IMR-90 (cell line): ENCODE measurements around the gene KCNIP1. TPM values are rescaled to one million over a fixed set of nuclear protein-coding genes. Genes with fewer than 3 reads are reported as not detected.

Experiments
- ATAC-seq: fragments of 200-7000 bp; cut with Tn5 transposase; 2 replicates; pipeline ENCODE4 v1.9.1; 2020; ENCODE audit warnings: low read depth, mild to moderate bottlenecking, moderate library complexity
- BruUV-seq: library from RNA; stranded (reverse); fragments of 400-500 nt; replicated peaks from 2 replicates; lab custom pipeline; 2021; lab: Mats Ljungman, UMichigan
- CTCF ChIA-PET: fragments of 300-600 bp; formaldehyde crosslinking; extraction: SDS; loops from one replicate; lab custom pipeline; 2021; ENCODE audit warnings: antibody characterized with exemption; lab: Yijun Ruan, JAX
- POLR2A ChIA-PET: fragments of 300-600 bp; sonication (Branson Sonifier 250); formaldehyde crosslinking; loops from one replicate; lab custom pipeline; 2022; ENCODE audit warnings: antibody characterized with exemption; ENCODE audit not compliant: unreplicated experiment; lab: Charles Lee
- DNase-seq: peaks from one replicate; pipeline ENCODE4 v3.0.0; 2013
- H2AFZ ChIP-seq: replicated peaks from 2 replicates; pipeline ENCODE3; 2013; ENCODE audit warnings: low read length, mild to moderate bottlenecking; ENCODE audit not compliant: poor library complexity
- H2AK5ac ChIP-seq: 2 replicates; pipeline ENCODE4 v1.6.1; 2013; ENCODE audit warnings: low read depth, low read length, inconsistent platforms
- H2AK9ac ChIP-seq: replicated peaks from 2 replicates; pipeline ENCODE3; 2013; ENCODE audit warnings: mild to moderate bottlenecking, low read depth, low read length, moderate library complexity; ENCODE audit not compliant: poor library complexity
- H2BK120ac ChIP-seq: 2 replicates; pipeline ENCODE4 v1.6.1; 2013; ENCODE audit warnings: low read depth, low read length, inconsistent platforms
- H2BK15ac ChIP-seq: 3 replicates; pipeline ENCODE4 v1.6.1; 2013; ENCODE audit warnings: low read depth, low read length, inconsistent platforms
- H2BK20ac ChIP-seq: 2 replicates; pipeline ENCODE4 v1.6.1; 2013; ENCODE audit warnings: low read depth, mild to moderate bottlenecking, inconsistent platforms, low read length, moderate library complexity
- H2BK5ac ChIP-seq: 2 replicates; pipeline ENCODE4 v1.6.1; 2013; ENCODE audit warnings: mild to moderate bottlenecking, low read depth, low read length, inconsistent platforms; ENCODE audit not compliant: poor library complexity, severe bottlenecking
- H3K14ac ChIP-seq: replicated peaks from 2 replicates; pipeline ENCODE4 v1.6.1; 2013; ENCODE audit warnings: low read depth, low read length, inconsistent platforms
- H3K18ac ChIP-seq: 2 replicates; pipeline ENCODE4 v1.6.1; 2013; ENCODE audit warnings: low read depth, low read length, control low read depth
- H3K23ac ChIP-seq: 2 replicates; pipeline ENCODE4 v1.6.1; 2013; ENCODE audit warnings: low read depth, low read length, inconsistent platforms
- H3K27ac ChIP-seq: 2 replicates; pipeline ENCODE4 v1.5.1; 2013; ENCODE audit warnings: mild to moderate bottlenecking, control low read depth, low read length; ENCODE audit not compliant: insufficient read depth
- H3K27me3 ChIP-seq: 2 replicates; pipeline ENCODE4 v1.6.1; 2013; ENCODE audit warnings: low read length; ENCODE audit not compliant: control insufficient read depth, insufficient read depth
- H3K36me3 ChIP-seq: 2 replicates; pipeline ENCODE4 v1.6.1; 2013; ENCODE audit warnings: low read length, mixed read lengths; ENCODE audit not compliant: control insufficient read depth, insufficient read depth
- H3K4ac ChIP-seq: 2 replicates; pipeline ENCODE4 v1.6.1; 2013; ENCODE audit warnings: low read depth, low read length, inconsistent platforms
- H3K4me1 ChIP-seq: 2 replicates; pipeline ENCODE4 v1.6.1; 2013; ENCODE audit warnings: low read length, mixed read lengths; ENCODE audit not compliant: control insufficient read depth, insufficient read depth
- H3K4me2 ChIP-seq: 2 replicates; pipeline ENCODE4 v1.6.1; 2013; ENCODE audit warnings: low read depth, mild to moderate bottlenecking, control low read depth, low read length, moderate library complexity
- H3K4me3 ChIP-seq: 2 replicates; pipeline ENCODE4 v1.5.1; 2013; ENCODE audit warnings: low read depth, mild to moderate bottlenecking, control low read depth, low read length, moderate library complexity; ENCODE audit not compliant: insufficient read depth
- H3K56ac ChIP-seq: 2 replicates; pipeline ENCODE4 v1.6.1; 2013; ENCODE audit warnings: low read length, inconsistent platforms; ENCODE audit not compliant: insufficient read depth; ENCODE audit errors: extremely low read depth
- H3K79me1 ChIP-seq, 2 experiments: 2 replicates each; pipeline ENCODE4 v1.6.1; 2013; ENCODE audit warnings: low read length in 2 of 2, inconsistent platforms in 1 of 2, low read depth in 1 of 2
- H3K9ac ChIP-seq: 2 replicates; pipeline ENCODE4 v1.6.1; 2013; ENCODE audit warnings: low read depth, low read length, control low read depth
- H3K9me1 ChIP-seq: 2 replicates; pipeline ENCODE4 v1.6.1; 2013; ENCODE audit warnings: low read length, inconsistent platforms; ENCODE audit not compliant: insufficient read depth
- H3K9me3 ChIP-seq: 2 replicates; pipeline ENCODE4 v1.6.1; 2013; ENCODE audit warnings: low read length; ENCODE audit not compliant: control insufficient read depth, insufficient read depth
- H4K20me1 ChIP-seq: 2 replicates; pipeline ENCODE4 v1.6.1; 2013; ENCODE audit warnings: low read length, inconsistent platforms; ENCODE audit not compliant: insufficient read depth
- H4K5ac ChIP-seq: 2 replicates; pipeline ENCODE4 v1.6.1; 2013; ENCODE audit warnings: mild to moderate bottlenecking, low read depth, low read length, control low read depth
- H4K8ac ChIP-seq, 2 experiments: 2 replicates each; pipeline ENCODE4 v1.6.1; 2013; ENCODE audit warnings: low read depth in 2 of 2, low read length in 2 of 2, control low read depth in 1 of 2, inconsistent platforms in 1 of 2
- H4K91ac ChIP-seq: 2 replicates; pipeline ENCODE4 v1.6.1; 2013; ENCODE audit warnings: low read depth, low read length, inconsistent platforms; ENCODE audit not compliant: insufficient read depth
- BHLHE40 ChIP-seq: fragments of 150-350 bp; IDR thresholded peaks from 2 replicates; pipeline ENCODE4 v1.6.1; 2016; ENCODE audit warnings: mild to moderate bottlenecking, low read depth, low read length
- CHD1 ChIP-seq: IDR thresholded peaks from 2 replicates; pipeline ENCODE4 v1.6.1; 2012; ENCODE audit warnings: low read depth, low read length, improper control_type of control experiment
- ELK1 ChIP-seq: fragments of 150-350 bp; IDR thresholded peaks from 2 replicates; pipeline ENCODE4 v1.6.1; 2016; ENCODE audit warnings: low read depth, mild to moderate bottlenecking, low read length, moderate library complexity, borderline replicate concordance
- FOS ChIP-seq: fragments of 150-350 bp; IDR thresholded peaks from 2 replicates; pipeline ENCODE4 v1.6.1; 2016; ENCODE audit warnings: low read depth, low read length
- MAZ ChIP-seq: IDR thresholded peaks from 2 replicates; pipeline ENCODE4 v1.6.1; 2012; ENCODE audit warnings: low read depth, mild to moderate bottlenecking, low read length, improper control_type of control experiment, moderate library complexity, borderline replicate concordance
- NFE2L2 ChIP-seq: fragments of 150-350 bp; IDR thresholded peaks from 2 replicates; pipeline ENCODE4 v1.6.1; 2016; ENCODE audit warnings: low read depth, mild to moderate bottlenecking, low read length
- RAD21 ChIP-seq: IDR thresholded peaks from 2 replicates; pipeline ENCODE4 v1.6.1; 2012; ENCODE audit warnings: low read length, improper control_type of control experiment
- RFX5 ChIP-seq: IDR thresholded peaks from 2 replicates; pipeline ENCODE4 v1.8.0; 2012; ENCODE audit warnings: low read depth, mild to moderate bottlenecking, low read length, moderate library complexity
- SMC3 ChIP-seq: fragments of 150-350 bp; IDR thresholded peaks from 2 replicates; pipeline ENCODE4 v1.6.1; 2016; ENCODE audit warnings: low read depth, mild to moderate bottlenecking, antibody characterized with exemption, low read length, moderate library complexity
- USF2 ChIP-seq: fragments of 150-350 bp; IDR thresholded peaks from 2 replicates; pipeline ENCODE4 v1.6.1; 2017; ENCODE audit warnings: mild to moderate bottlenecking, antibody characterized with exemption, low read length, low read depth
- WGBS, 2 experiments: methylation state at CpG; one replicate each; pipeline versions ENCODE4 v1.1.5 to v1.1.7; 2013; ENCODE audit warnings: missing lambda C conversion rate in 2 of 2; ENCODE audit not compliant: insufficient read length in 1 of 2; ENCODE audit errors: extremely low coverage in 2 of 2; 5-methylcytosine and 5-hydroxymethylcytosine counted together
- dilution Hi-C: fragments of 300-500 bp; cut with HindIII; formaldehyde crosslinking; loops from one replicate; pipeline ENCODE4 v1.14.3; 2018; ENCODE audit warnings: low sequenced_read_pairs; ENCODE audit not compliant: unreplicated experiment
- in situ Hi-C: fragments of 300-500 bp; cut with MboI; formaldehyde crosslinking; loops from 3 replicates; pipeline ENCODE4 v1.14.3; 2019; ENCODE audit warnings: low sequenced_read_pairs, inconsistent platforms, mixed read lengths
- intact Hi-C: fragments of 100-400 bp; cut with micrococcal nuclease; formaldehyde crosslinking; loops from 2 replicates; pipeline ENCODE4 v1.10.0; 2022
- polyA plus RNA-seq, 3 experiments: library from polyadenylated mRNA; depleted of rRNA; stranded (reverse); fragments of >200 nt; gene quantifications; 2 replicates each; pipeline ENCODE4 v1.2.3, GENCODE V29; 2012; ENCODE audit warnings: low replicate concordance in 1 of 3
- total RNA-seq: library from RNA; depleted of rRNA; stranded (reverse); fragments of >200 nt; gene quantifications from 2 replicates; pipeline ENCODE4 v1.2.3, GENCODE V29; 2012

Gene KCNIP1
- total and polyA plus RNA-seq, 2 of the 4 experiments (the other 2 are of a cell fraction): not detected

DNA sequence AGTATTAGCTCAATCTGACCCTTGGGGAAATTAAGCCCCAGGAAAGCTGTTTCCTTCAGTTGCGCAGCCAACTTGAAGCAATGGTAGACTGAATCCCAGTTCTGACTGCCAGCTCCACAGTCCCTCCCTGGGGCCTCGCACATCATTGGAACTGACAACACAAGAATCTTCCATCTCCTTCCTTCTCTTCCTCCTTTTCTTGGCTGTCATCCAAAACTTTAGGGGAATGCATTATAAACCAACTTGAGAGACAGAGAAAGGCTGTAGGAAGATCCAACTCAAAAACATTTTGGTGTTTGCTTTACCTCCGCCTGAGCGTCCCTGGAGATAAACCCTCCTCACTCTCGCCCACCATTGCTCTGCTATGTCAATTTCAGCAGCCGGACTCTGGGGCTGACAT is 16.6 kb downstream of the KCNIP1 start:
- no TSS peak for BruUV-seq
- Histone ChIP-seq H3K9ac (no peak overlapping the region), H2AK9ac (no peak overlapping the region), H4K91ac (no peak overlapping the region), H3K4ac (no peak overlapping the region), H4K5ac (no peak overlapping the region), H2AFZ (no peak overlapping the region), H3K36me3 (no peaks in the 10 kb centered on the region), H3K27me3 (no peaks in the 10 kb centered on the region; the same call in 1 of the 2 replicates), H3K56ac (no peak overlapping the region), H4K8ac (no peak overlapping the region), H2BK15ac (no peak overlapping the region), H3K23ac (no peak overlapping the region), H3K14ac (no peak overlapping the region), H3K27ac (no peak overlapping the region), H3K9me3 (no peaks in the 10 kb centered on the region), H2BK120ac (no peak overlapping the region), H3K4me2 (no peak overlapping the region), H2AK5ac (no peak overlapping the region), H3K4me3 (no peak overlapping the region), H2BK5ac (no peak overlapping the region), H2BK20ac (no peak overlapping the region), H3K79me1 (no peaks in the 10 kb centered on the region), H3K18ac (no peak overlapping the region), H4K20me1 (no peaks in the 10 kb centered on the region), H3K4me1 (no peaks in the 10 kb centered on the region), H3K9me1 (no peaks in the 10 kb centered on the region)
- intact Hi-C loops (no loop called here), dilution Hi-C loops (no loop called here), in situ Hi-C loops (no loop called here)
- TF ChIP-seq USF2 (no peak), ELK1 (no peak), NFE2L2 (no peak), RAD21 (no peak), RFX5 (no peak), FOS (no peak), SMC3 (no peak), BHLHE40 (no peak), CHD1 (no peak), MAZ (no peak)
- no peak for DNase-seq
- ChIA-PET POLR2A (no interaction called here), CTCF (no interaction called here)
- no peak for ATAC-seq
- no CpG with 5 or more reads among the region's 6 CpGs for WGBS, 2 experiments
